Breast epithelium (tissue), 3 donors: ENCODE results near the gene NTRK3.

ENCODE experiments used
- POLR2A ChIP-seq: fragments of 450-650 bp; IDR thresholded peaks from one replicate; pipeline ENCODE4 v1.6.1; 2016; ENCODE audit warnings: antibody characterized with exemption, mild to moderate bottlenecking, moderate library complexity
- POLR2AphosphoS5 ChIP-seq, 3 donors: sonication (generic); formaldehyde crosslinking; IDR thresholded peaks; one replicate each; pipeline ENCODE4 v1.6.1; 2017; ENCODE audit warnings: antibody characterized with exemption in 3 of 3
- TF ChIP-seq, protein P1 (sequence below), 3 donors: fragments of 450-650 bp; IDR thresholded peaks; one replicate each; pipeline ENCODE4 v1.5.1; 2016 to 2017; ENCODE audit warnings: antibody characterized with exemption in 3 of 3, mild to moderate bottlenecking in 3 of 3, moderate library complexity in 3 of 3

DNA sequence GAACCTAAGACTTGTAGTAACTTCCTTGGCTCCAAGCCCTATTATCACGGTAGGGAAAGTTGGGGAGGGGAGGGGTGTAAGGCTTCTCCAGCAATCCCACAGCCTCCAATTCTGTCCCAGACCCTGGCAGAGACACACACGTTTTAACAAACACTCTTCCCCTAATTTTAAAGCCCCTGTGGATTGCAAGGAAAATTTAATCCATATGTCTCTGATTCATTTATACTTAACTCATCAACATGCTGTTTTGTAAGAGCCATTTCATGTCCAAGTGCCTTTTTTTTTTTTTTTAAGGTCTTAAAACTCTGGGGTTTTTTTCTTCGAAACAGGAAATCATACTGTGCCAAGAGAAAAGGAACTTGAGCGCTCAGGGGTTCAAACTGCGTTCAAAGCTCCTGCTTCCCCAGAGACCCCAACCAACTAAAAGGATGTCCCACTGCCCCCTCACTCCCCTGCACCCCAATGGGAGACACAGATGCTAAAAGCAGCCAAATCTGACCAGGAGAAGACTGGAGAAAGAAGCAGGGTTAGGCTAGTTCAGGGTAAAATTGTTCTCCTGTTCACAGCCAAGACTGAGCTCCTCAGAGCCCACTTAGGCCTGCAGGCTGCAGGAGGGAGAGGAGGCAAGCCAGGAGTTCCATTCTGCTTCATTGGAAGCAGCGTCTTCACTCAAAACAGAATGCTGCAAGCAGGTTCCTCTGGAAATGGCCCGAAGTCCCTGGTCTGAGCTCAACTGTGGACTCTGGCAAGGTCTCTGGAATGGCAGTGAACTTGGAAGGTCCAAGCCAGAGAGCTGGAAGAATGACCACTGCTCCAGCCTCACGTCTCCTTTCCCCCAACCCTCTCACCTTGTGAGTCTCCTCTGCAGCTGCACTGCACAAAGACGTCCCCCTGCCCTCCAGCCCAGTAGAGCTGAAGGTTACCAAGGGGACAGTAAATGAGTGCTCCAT is 172.5 kb downstream of the NTRK3 start:
- TF ChIP-seq, protein P1, sequence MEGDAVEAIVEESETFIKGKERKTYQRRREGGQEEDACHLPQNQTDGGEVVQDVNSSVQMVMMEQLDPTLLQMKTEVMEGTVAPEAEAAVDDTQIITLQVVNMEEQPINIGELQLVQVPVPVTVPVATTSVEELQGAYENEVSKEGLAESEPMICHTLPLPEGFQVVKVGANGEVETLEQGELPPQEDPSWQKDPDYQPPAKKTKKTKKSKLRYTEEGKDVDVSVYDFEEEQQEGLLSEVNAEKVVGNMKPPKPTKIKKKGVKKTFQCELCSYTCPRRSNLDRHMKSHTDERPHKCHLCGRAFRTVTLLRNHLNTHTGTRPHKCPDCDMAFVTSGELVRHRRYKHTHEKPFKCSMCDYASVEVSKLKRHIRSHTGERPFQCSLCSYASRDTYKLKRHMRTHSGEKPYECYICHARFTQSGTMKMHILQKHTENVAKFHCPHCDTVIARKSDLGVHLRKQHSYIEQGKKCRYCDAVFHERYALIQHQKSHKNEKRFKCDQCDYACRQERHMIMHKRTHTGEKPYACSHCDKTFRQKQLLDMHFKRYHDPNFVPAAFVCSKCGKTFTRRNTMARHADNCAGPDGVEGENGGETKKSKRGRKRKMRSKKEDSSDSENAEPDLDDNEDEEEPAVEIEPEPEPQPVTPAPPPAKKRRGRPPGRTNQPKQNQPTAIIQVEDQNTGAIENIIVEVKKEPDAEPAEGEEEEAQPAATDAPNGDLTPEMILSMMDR (IDR thresholded peaks at IDR 0.05), result no peak
- TF ChIP-seq POLR2A (no peak), POLR2AphosphoS5 (IDR thresholded peaks at IDR 0.05) (no peak)
